Ascending aorta (tissue), 2 donors: ENCODE measurements around the gene KRT71. TPM values are rescaled to one million over a fixed set of nuclear protein-coding genes. Genes with fewer than 3 reads are reported as not detected.

Experiments used
- DNase-seq, 2 donors: peaks; one replicate each; pipeline ENCODE4 v3.0.0-alpha.2; 2019; ENCODE audit warnings: low spot score in 2 of 2
- H3K27ac ChIP-seq, 2 donors: fragments of 200-600 bp; sonication (generic); one replicate each; pipeline ENCODE4 v1.5.1; 2016 to 2017; ENCODE audit warnings: mild to moderate bottlenecking in 1 of 2
- H3K27me3 ChIP-seq: fragments of 200-600 bp; sonication (generic); one replicate; pipeline ENCODE4 v1.5.1; 2017
- H3K36me3 ChIP-seq, 2 donors: fragments of 200-600 bp; sonication (generic); one replicate each; pipeline ENCODE4 v1.5.1; 2016
- H3K4me1 ChIP-seq, 2 donors: fragments of 200-600 bp; sonication (generic); one replicate each; pipeline ENCODE4 v1.5.1; 2016 to 2017; ENCODE audit warnings: mild to moderate bottlenecking in 1 of 2
- H3K4me3 ChIP-seq, 2 donors: fragments of 200-600 bp; sonication (generic); one replicate each; pipeline ENCODE4 v1.5.1; 2016 to 2017; ENCODE audit warnings: mild to moderate bottlenecking in 1 of 2
- H3K9me3 ChIP-seq, 2 donors: fragments of 200-600 bp; sonication (generic); one replicate each; pipeline ENCODE4 v1.5.1; 2016
- intact Hi-C: fragments of 100-400 bp; cut with DNase I; formaldehyde crosslinking; loops from one replicate; pipeline ENCODE4 v1.15.1; 2023
- total RNA-seq: library from RNA; depleted of rRNA; stranded (reverse); fragments of >200 nt; gene quantifications from one replicate; pipeline ENCODE4 v1.1.0, GENCODE V29; 2016
- TF ChIP-seq, protein P1 (sequence below), 3 experiments: fragments of 200-600 bp in 2 of 3; fragments of 450-650 bp in 1 of 3; sonication (generic) in 2 of 3; IDR thresholded peaks; one replicate each; pipeline ENCODE4 v1.5.1; 2016 to 2019; ENCODE audit warnings: antibody characterized with exemption in 3 of 3, mild to moderate bottlenecking in 1 of 3, moderate library complexity in 1 of 3

Gene KRT71
- total RNA-seq, 1 donor from 2014 or later, result not detected

DNA sequence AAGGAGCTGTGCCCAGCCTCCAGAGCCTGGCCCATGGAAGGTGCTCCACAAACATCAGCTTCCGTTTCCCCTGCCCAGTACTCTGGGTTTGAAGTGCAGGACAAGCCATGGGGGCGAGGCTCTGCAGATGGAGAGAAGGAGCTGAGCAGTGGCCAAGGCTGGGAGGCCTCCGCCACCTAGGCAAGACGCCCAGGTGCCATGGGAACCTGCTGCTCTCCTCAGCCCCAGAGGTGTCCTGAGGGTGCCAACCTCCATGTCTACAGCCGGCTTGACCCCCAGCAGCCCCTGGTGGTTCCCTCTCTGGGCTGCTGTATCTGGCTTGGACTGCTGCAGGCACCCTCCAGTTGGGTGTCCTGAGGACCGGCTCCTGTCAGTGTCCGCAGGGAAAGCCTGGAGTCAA is 12.4 kb downstream of the KRT71 start:
- Histone ChIP-seq H3K27ac (no peak overlapping the region), H3K9me3 (no peaks in the 10 kb centered on the region), H3K36me3 (no peaks in the 10 kb centered on the region), H3K4me3 (no peak overlapping the region), H3K27me3 (no peaks in the 10 kb centered on the region), H3K4me1 (no peaks in the 10 kb centered on the region)
- intact Hi-C loops, result no loop called here
- TF ChIP-seq, protein P1, sequence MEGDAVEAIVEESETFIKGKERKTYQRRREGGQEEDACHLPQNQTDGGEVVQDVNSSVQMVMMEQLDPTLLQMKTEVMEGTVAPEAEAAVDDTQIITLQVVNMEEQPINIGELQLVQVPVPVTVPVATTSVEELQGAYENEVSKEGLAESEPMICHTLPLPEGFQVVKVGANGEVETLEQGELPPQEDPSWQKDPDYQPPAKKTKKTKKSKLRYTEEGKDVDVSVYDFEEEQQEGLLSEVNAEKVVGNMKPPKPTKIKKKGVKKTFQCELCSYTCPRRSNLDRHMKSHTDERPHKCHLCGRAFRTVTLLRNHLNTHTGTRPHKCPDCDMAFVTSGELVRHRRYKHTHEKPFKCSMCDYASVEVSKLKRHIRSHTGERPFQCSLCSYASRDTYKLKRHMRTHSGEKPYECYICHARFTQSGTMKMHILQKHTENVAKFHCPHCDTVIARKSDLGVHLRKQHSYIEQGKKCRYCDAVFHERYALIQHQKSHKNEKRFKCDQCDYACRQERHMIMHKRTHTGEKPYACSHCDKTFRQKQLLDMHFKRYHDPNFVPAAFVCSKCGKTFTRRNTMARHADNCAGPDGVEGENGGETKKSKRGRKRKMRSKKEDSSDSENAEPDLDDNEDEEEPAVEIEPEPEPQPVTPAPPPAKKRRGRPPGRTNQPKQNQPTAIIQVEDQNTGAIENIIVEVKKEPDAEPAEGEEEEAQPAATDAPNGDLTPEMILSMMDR (IDR thresholded peaks at IDR 0.05), result no peak
- no peak for DNase-seq

DNA sequence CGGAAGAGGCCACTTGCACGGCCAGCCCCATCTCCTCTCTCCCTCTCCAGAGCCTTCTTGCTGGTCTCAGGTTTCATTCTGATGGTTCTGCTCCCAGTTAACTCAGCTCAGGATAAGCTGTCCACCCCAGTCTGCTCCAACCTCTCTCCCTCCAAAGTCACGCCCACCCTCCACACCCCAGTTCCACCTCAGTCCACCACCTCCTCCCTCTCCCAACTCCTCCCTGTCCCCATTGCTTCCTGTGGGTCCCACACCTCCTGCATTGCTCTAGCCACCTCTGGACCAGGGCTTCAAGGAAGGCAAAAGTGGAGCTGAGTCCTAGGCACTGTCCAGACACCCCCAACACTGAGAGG is 13.1 kb downstream of the KRT71 start:
- intact Hi-C loops, result no loop called here
- no peak overlapping the region for H3K27ac ChIP-seq

DNA sequence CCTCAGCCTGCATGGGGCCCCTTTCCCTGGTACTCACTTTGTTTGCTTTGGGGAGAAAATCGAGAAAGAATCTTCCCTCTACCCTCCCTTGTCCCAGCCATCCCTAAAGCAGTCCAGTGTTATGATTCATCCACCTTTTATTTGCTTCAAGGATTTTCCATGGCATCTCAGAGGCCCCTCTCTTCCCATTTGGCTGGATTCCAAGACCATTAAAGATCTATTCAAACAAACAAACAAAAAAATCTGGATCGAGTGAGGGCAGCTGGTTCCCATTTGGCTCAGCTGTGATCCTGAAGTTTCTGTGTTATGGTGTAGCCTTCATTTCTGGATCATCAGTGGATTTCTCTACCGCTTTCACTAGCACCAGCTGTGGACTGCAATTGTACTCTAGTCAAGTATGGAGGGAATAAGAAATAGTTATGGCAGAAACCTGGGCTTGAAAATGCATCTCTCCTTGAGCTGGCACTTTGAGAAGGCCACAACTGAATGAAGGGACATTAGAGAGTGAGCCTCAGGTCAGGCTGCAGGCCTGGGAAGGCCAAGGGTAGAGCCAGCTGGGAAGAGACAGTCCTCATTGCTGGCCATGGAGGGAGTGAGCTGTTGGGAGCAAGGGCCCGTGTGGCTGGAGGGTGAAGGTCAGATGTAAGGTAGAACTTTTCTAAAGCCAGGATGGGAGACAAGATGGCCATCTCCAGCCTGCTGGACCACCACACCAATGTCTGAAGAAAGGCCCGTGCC is 13.7 kb downstream of the KRT71 start:
- H3K4me1 ChIP-seq, result no peaks in the 10 kb centered on the region
- no peaks in the 10 kb centered on the region for H3K27me3 ChIP-seq
- no peak overlapping the region for H3K4me3 ChIP-seq
- no peaks in the 10 kb centered on the region for H3K9me3 ChIP-seq
- no peak overlapping the region for H3K27ac ChIP-seq
- no peak for DNase-seq
- no peaks in the 10 kb centered on the region for H3K36me3 ChIP-seq
- TF ChIP-seq, protein P1 (IDR thresholded peaks at IDR 0.05), result no peak
- intact Hi-C loops, result no loop called here

More for the DNA sequence above, 13.1 kb downstream of the KRT71 start:
- no peaks in the 10 kb centered on the region for H3K4me1 ChIP-seq
- no peaks in the 10 kb centered on the region for H3K36me3 ChIP-seq
- no peak overlapping the region for H3K4me3 ChIP-seq
- TF ChIP-seq, protein P1 (IDR thresholded peaks at IDR 0.05), result no peak
- DNase-seq, result no peak
- no peaks in the 10 kb centered on the region for H3K27me3 ChIP-seq
- no peaks in the 10 kb centered on the region for H3K9me3 ChIP-seq

DNA sequence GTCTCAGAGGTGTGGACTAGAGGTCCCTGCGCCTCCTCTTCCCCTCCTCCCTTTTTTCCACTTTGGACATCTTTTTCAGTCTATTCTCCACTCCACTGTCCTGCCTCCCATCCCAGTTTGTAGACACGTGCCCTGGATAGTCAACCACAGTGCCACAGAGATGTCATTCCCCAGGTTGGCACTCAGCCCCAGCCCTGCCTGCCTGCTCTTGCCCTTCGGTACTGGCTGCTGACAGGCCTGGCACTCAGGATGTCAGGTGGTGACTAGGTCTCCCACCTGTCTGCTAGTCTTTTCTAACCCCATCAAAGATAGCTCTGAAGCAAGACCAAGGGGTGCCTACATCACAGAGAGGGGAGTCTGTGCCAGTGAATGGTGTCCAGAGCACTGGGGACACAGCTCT is 15.8 kb downstream of the KRT71 start:
- H3K4me3 ChIP-seq, result no peak overlapping the region
- intact Hi-C loops, result no loop called here
- H3K4me1 ChIP-seq, result no peaks in the 10 kb centered on the region
- H3K27me3 ChIP-seq, result no peaks in the 10 kb centered on the region
- no peaks in the 10 kb centered on the region for H3K9me3 ChIP-seq
- TF ChIP-seq, protein P1 (IDR thresholded peaks at IDR 0.05), result no peak
- H3K27ac ChIP-seq, result no peak overlapping the region
- H3K36me3 ChIP-seq, result no peaks in the 10 kb centered on the region
- DNase-seq, result no peak

DNA sequence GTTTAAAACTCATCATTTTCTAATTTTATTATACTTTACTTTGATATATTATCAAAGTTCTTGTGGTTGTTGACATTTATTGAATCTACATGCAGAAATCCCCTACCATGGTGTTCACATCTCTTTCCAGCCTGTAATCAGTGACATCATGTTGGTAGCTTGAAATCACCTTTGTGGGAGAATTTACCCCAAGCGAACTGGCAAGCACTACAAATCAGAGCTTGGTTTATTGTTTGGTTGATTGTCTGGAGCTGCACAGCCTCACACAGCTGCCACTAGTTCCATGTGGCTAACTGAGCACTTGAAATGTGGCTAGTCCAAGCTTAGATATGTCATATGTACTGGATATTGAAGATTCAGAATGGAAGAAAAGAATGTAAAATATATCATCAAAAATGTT is 17.4 kb downstream of the KRT71 start:
- intact Hi-C loops, result no loop called here
- Histone ChIP-seq H3K4me1 (no peaks in the 10 kb centered on the region), H3K27me3 (no peaks in the 10 kb centered on the region), H3K36me3 (no peaks in the 10 kb centered on the region), H3K4me3 (no peak overlapping the region), H3K9me3 (no peaks in the 10 kb centered on the region), H3K27ac (no peak overlapping the region)
- TF ChIP-seq, protein P1 (IDR thresholded peaks at IDR 0.05), result no peak
- no peak for DNase-seq

DNA sequence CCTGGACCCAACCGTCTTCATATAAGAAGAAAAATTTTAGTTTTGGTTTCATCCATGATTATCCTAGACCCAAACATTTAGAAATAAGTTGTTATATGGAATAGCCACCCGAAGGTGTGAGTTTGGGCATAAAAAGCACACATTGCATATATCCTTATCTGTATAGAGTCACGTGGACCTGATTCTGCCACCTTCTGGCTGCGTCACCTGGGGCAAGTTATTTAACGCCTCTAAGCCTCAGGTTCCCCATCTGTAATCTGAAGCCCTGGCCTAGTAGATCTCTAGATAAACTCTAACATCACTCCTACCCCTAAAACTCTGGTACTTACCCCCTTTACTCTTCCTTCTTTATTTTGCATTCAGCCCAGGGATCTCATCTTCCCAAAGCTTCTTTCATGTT is 18.5 kb downstream of the KRT71 start:
- intact Hi-C loops, result no loop called here
- no peaks in the 10 kb centered on the region for H3K36me3 ChIP-seq
- no peaks in the 10 kb centered on the region for H3K4me1 ChIP-seq
- TF ChIP-seq, protein P1 (IDR thresholded peaks at IDR 0.05), result no peak
- no peaks in the 10 kb centered on the region for H3K9me3 ChIP-seq
- H3K27me3 ChIP-seq, result no peaks in the 10 kb centered on the region
- H3K27ac ChIP-seq, result no peak overlapping the region
- no peak overlapping the region for H3K4me3 ChIP-seq
- no peak for DNase-seq
